ENCODE measurements around the gene IQGAP3.
"Not testable (repeated sequence)": the region's sequence is repeated elsewhere in the genome, so short reads cannot be mapped to it uniquely, and the experiment has no call there.

Gene IQGAP3

GRCh38 chr1:156607344-156607743, 35.0 kb upstream of the IQGAP3 start:
- H3K27ac ChIP-seq (ENCODE audit: low read depth, low read length); H3K9ac ChIP-seq (ENCODE audit: low read depth, low read length); H3K27me3 ChIP-seq (ENCODE audit: insufficient read depth, low read length); H3K9me3 ChIP-seq (ENCODE audit: insufficient read depth, low read depth, low read length); H3K4me3 ChIP-seq (ENCODE audit: low read length); H3K36me3 ChIP-seq (ENCODE audit: insufficient read depth, low read length); H3K4me1 ChIP-seq (ENCODE audit: insufficient read depth, low read length): not testable (repeated sequence)
- 91% methylated on average over 4 of the region's 4 CpGs for WGBS

DNA sequence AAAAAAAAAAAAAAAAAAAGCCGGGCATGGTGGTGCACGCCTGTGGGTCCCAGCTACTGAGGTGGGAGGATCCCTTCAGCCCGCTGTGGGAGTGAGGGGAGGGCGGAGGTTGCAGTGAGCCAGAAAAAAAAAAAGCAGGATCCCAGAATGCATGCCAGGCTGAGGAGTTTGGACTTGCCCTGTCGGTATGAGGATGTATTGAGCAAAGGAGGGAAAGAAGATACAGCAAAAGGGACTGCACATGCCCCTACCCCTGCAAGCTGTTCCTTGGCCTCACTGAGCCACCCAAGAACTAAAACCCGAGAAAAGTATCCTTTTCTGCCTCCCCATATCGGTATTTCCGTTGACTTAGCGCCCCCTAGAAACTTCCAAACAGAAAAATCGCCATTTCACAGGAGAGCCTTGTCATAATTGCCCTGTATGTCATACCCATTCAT, 30.2 kb upstream of the IQGAP3 start:
- H3K4me3 ChIP-seq (ENCODE audit: low read length) = no peak overlapping the region
- H3K9ac ChIP-seq (ENCODE audit: low read depth, low read length) = no peak overlapping the region
- H3K9me3 ChIP-seq (ENCODE audit: insufficient read depth, low read depth, low read length) = no peaks in the 10 kb centered on the region
- 0 out of 2 replicates have a peak, but pooled peaks cover 3% of the 10 kb centered on the region for H3K4me1 ChIP-seq (ENCODE audit: insufficient read depth, low read length)
- WGBS = 38% methylated on average over 10 of the region's 10 CpGs
- no peaks in the 10 kb centered on the region for H3K27me3 ChIP-seq (ENCODE audit: insufficient read depth, low read length)
- H3K36me3 ChIP-seq (ENCODE audit: insufficient read depth, low read length) = peaks cover 27% of the 10 kb centered on the region
- H3K27ac ChIP-seq (ENCODE audit: low read depth, low read length) = no peak overlapping the region

- H3K4me3 ChIP-seq (ENCODE audit: low read length) = peak overlapping the region; percentile 96
- H3K4me1 ChIP-seq (ENCODE audit: insufficient read depth, low read length) = 0 out of 2 replicates have a peak, but pooled peaks cover 3% of the 10 kb centered on the region
- peak overlapping the region; percentile 60; the same call in 1 of the 2 replicates for H3K27ac ChIP-seq (ENCODE audit: low read depth, low read length)
- H3K9me3 ChIP-seq (ENCODE audit: insufficient read depth, low read depth, low read length) = no peaks in the 10 kb centered on the region
- peaks cover 33% of the 10 kb centered on the region for H3K36me3 ChIP-seq (ENCODE audit: insufficient read depth, low read length)
- 88% methylated on average over 12 of the region's 12 CpGs for WGBS
- H3K9ac ChIP-seq (ENCODE audit: low read depth, low read length) = peak overlapping the region; percentile 94
- H3K27me3 ChIP-seq (ENCODE audit: insufficient read depth, low read length) = no peaks in the 10 kb centered on the region
These were observed 29.5 kb upstream of the IQGAP3 start for GRCh38 chr1:156601892-156602291.

DNA sequence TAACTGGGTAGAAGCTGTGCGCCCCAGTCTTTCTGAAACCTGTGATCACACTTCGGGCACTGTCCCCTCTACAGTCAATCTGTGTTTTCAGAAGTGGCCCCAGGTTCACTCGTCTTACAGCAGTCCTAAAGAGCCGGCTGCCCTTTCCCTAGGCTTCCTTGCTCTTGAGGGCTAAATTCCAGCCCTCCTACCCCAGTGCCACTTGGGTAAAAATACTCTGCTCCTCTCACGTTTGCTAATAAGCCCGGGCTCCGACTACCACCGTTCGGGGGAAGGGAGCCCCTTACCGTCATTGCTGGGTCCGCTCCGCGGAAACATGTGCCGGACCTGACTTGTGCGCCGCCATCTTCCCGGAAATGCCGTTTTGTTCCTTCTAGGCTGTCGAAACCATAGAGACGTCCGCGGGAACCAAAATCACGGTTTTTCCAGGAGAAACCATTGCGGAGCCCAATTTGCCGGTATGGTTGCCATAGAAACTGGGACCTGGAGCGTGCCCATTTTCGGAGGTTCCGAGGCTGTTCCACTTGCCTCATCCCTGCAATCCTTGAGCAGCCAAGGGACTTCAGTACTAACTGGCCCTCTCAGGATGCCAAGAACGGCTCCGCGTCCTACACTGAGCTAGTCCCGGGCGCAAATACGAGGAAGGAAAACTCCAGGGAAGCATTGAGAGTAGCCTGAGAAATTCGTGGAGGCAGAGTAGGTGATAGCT, 28.9 kb upstream of the IQGAP3 start, which contains the start of gene GPATCH4:
Gene GPATCH4 (minus strand): TSS at position 358 of the 709 bp plus-strand sequence.
- Histone ChIP-seq H3K4me1 (ENCODE audit: insufficient read depth, low read length) (0 out of 2 replicates have a peak, but pooled peaks cover 3% of the 10 kb centered on the region), H3K4me3 (ENCODE audit: low read length) (peak within 1 kb of the TSS; percentile 96), H3K9ac (ENCODE audit: low read depth, low read length) (peak within 1 kb of the TSS; percentile 94), H3K9me3 (ENCODE audit: insufficient read depth, low read depth, low read length) (no peaks in the 10 kb centered on the region), H3K27ac (ENCODE audit: low read depth, low read length) (peak within 1 kb of the TSS; percentile 83), H3K36me3 (ENCODE audit: insufficient read depth, low read length) (peaks cover 40% of the 10 kb centered on the region), H3K27me3 (ENCODE audit: insufficient read depth, low read length) (no peaks in the 10 kb centered on the region)
- 1% methylated on average over 35 of the region's 35 CpGs for WGBS

GRCh38 chr1:156600733-156601121, 28.4 kb upstream of the IQGAP3 start:
- Histone ChIP-seq H3K36me3 (ENCODE audit: insufficient read depth, low read length) (peaks cover 45% of the 10 kb centered on the region), H3K27me3 (ENCODE audit: insufficient read depth, low read length) (no peaks in the 10 kb centered on the region)
- 4% methylated on average over 13 of the region's 13 CpGs for WGBS

DNA sequence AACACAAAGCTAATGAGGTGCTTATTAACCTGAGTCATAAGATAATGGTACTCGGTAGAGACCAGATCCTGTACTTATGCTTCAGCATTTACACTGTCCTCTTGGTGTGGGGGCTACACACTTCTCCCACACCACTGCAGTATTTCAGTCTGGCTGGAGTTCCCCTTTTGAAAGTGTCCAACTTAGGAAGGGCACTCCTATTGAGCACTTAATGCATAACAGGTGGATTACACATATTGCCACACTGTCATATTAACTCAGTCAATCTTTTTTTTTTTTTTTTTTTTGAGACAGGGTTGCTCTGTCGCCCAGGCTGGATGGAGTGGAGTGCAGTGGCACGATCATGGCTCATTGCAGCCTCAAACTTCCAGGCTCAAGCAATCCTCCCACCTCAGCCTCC, 27.4 kb upstream of the IQGAP3 start:
- Histone ChIP-seq H3K4me1 (ENCODE audit: insufficient read depth, low read length) (0 out of 2 replicates have a peak, but pooled peaks cover 3% of the 10 kb centered on the region), H3K9me3 (ENCODE audit: insufficient read depth, low read depth, low read length) (no peaks in the 10 kb centered on the region), H3K9ac (ENCODE audit: low read depth, low read length) (no peak overlapping the region), H3K27ac (ENCODE audit: low read depth, low read length) (no peak overlapping the region), H3K27me3 (ENCODE audit: insufficient read depth, low read length) (no peaks in the 10 kb centered on the region), H3K4me3 (ENCODE audit: low read length) (peak overlapping the region; percentile 96; the same call in 1 of the 2 replicates), H3K36me3 (ENCODE audit: insufficient read depth, low read length) (peaks cover 54% of the 10 kb centered on the region)
- WGBS = 98% methylated on average over 3 of the region's 3 CpGs

More at GRCh38 chr1:156600733-156601121, 28.4 kb upstream of the IQGAP3 start:
- Histone ChIP-seq H3K4me1 (ENCODE audit: insufficient read depth, low read length) (0 out of 2 replicates have a peak, but pooled peaks cover 3% of the 10 kb centered on the region), H3K9ac (ENCODE audit: low read depth, low read length) (peak overlapping the region; percentile 94), H3K4me3 (ENCODE audit: low read length) (peak overlapping the region; percentile 96), H3K9me3 (ENCODE audit: insufficient read depth, low read depth, low read length) (no peaks in the 10 kb centered on the region), H3K27ac (ENCODE audit: low read depth, low read length) (peak overlapping the region; percentile 83)

GRCh38 chr1:156598731-156599432, 26.5 kb upstream of the IQGAP3 start:
- Histone ChIP-seq H3K36me3 (ENCODE audit: insufficient read depth, low read length) (peaks cover 64% of the 10 kb centered on the region), H3K27ac (ENCODE audit: low read depth, low read length) (no peak overlapping the region), H3K9ac (ENCODE audit: low read depth, low read length) (no peak overlapping the region), H3K4me1 (ENCODE audit: insufficient read depth, low read length) (0 out of 2 replicates have a peak, but pooled peaks cover 3% of the 10 kb centered on the region), H3K27me3 (ENCODE audit: insufficient read depth, low read length) (no peaks in the 10 kb centered on the region), H3K9me3 (ENCODE audit: insufficient read depth, low read depth, low read length) (no peaks in the 10 kb centered on the region), H3K4me3 (ENCODE audit: low read length) (no peak overlapping the region)
- WGBS = 88% methylated on average over 4 of the region's 4 CpGs

GRCh38 chr1:156598125-156598524, 25.8 kb upstream of the IQGAP3 start:
- Histone ChIP-seq H3K36me3 (ENCODE audit: insufficient read depth, low read length) (peaks cover 71% of the 10 kb centered on the region), H3K9me3 (ENCODE audit: insufficient read depth, low read depth, low read length) (no peaks in the 10 kb centered on the region), H3K4me1 (ENCODE audit: insufficient read depth, low read length) (0 out of 2 replicates have a peak, but pooled peaks cover 3% of the 10 kb centered on the region), H3K27ac (ENCODE audit: low read depth, low read length) (no peak overlapping the region), H3K27me3 (ENCODE audit: insufficient read depth, low read length) (no peaks in the 10 kb centered on the region), H3K9ac (ENCODE audit: low read depth, low read length) (no peak overlapping the region), H3K4me3 (ENCODE audit: low read length) (no peak overlapping the region)
- WGBS = 94% methylated on average over 5 of the region's 5 CpGs

DNA sequence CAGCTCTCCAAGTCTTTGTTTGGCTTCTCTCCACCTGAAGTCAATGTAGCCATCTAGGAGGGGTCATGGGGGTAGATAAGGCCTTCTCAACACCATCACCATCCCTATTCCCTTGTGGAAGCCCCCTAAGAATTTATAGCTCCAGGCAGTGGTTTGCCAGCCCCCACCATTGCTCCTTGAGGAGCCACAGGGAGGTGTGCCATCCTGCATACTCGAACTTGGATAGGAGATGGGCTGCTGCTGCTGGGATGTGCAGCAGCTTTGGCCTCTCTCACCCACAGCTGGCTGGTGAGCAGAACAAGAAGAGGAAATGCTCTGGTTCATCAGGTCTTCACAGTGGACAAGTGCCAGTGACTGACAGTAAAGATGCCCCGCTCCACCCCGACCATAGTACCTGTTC, 24.1 kb upstream of the IQGAP3 start:
- Histone ChIP-seq H3K27me3 (ENCODE audit: insufficient read depth, low read length) (no peaks in the 10 kb centered on the region), H3K9me3 (ENCODE audit: insufficient read depth, low read depth, low read length) (no peaks in the 10 kb centered on the region), H3K27ac (ENCODE audit: low read depth, low read length) (no peak overlapping the region), H3K9ac (ENCODE audit: low read depth, low read length) (no peak overlapping the region), H3K4me3 (ENCODE audit: low read length) (no peak overlapping the region), H3K36me3 (ENCODE audit: insufficient read depth, low read length) (peaks cover 77% of the 10 kb centered on the region), H3K4me1 (ENCODE audit: insufficient read depth, low read length) (0 out of 2 replicates have a peak, but pooled peaks cover 3% of the 10 kb centered on the region)
- WGBS = 91% methylated on average over 1 of the region's 3 CpGs

DNA sequence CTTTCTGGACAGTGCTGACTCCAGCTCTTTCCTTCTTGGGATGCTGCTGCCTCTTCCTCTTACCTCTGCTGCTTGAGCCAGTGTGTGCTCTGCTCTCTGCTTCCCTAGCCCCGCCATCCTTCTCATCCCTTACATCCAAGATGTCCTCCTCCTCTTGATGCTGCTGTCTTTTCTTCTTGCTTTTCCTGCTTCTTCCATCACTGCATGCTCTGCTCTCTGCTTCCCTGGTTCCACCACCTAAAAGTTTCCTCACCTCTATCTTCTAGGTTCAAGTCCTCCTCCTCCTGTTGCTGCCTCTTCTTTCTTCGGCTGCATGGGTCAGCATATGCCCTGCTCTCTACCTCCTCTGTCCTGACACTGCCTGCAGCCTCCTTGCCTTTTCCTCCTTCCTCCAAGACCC, 22.7 kb upstream of the IQGAP3 start:
- Histone ChIP-seq H3K4me3 (ENCODE audit: low read length) (no peak overlapping the region), H3K27ac (ENCODE audit: low read depth, low read length) (no peak overlapping the region), H3K27me3 (ENCODE audit: insufficient read depth, low read length) (no peaks in the 10 kb centered on the region), H3K4me1 (ENCODE audit: insufficient read depth, low read length) (0 out of 2 replicates have a peak, but pooled peaks cover 6% of the 10 kb centered on the region), H3K9me3 (ENCODE audit: insufficient read depth, low read depth, low read length) (no peaks in the 10 kb centered on the region), H3K9ac (ENCODE audit: low read depth, low read length) (no peak overlapping the region), H3K36me3 (ENCODE audit: insufficient read depth, low read length) (peaks cover 75% of the 10 kb centered on the region)
- 92% methylated on average over 2 of the region's 2 CpGs for WGBS

DNA sequence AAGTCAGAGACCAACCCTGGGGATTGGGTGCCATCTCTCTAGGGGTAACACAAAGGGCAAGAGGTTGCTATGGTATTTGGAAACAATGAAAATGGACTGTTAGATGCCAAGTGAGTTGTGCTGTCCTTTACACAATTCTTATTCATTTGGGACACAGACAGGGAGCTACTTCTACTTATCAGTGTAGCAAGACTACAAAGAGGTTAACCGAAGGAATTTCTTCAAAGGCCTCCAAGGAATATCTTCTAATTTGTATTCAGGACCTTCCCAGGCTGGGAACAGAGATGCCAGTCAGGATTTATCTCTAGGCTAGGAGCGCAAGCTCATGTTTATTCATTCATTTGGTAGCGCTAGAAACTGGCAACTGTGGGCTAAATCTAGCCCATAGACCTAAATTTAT, 21.8 kb upstream of the IQGAP3 start:
- Histone ChIP-seq H3K27me3 (ENCODE audit: insufficient read depth, low read length) (no peaks in the 10 kb centered on the region), H3K4me1 (ENCODE audit: insufficient read depth, low read length) (0 out of 2 replicates have a peak, but pooled peaks cover 6% of the 10 kb centered on the region), H3K36me3 (ENCODE audit: insufficient read depth, low read length) (peaks cover 67% of the 10 kb centered on the region), H3K9ac (ENCODE audit: low read depth, low read length) (no peak overlapping the region), H3K27ac (ENCODE audit: low read depth, low read length) (no peak overlapping the region), H3K9me3 (ENCODE audit: insufficient read depth, low read depth, low read length) (no peaks in the 10 kb centered on the region), H3K4me3 (ENCODE audit: low read length) (no peak overlapping the region)
- WGBS = 93% methylated on average over 3 of the region's 3 CpGs
